Hepatocyte (in vitro differentiated cells): ENCODE results near the gene KLK8. TPM values are rescaled to one million over a fixed set of nuclear protein-coding genes. Genes with fewer than 3 reads are reported as not detected.

Experiments
- DNase-seq: peaks from one replicate; pipeline ENCODE4 v3.0.0-alpha.2; 2016; ENCODE audit warnings: low spot score
- H2AFZ ChIP-seq: fragments of 200-600 bp; sonication (generic); 2 replicates; pipeline ENCODE4 v1.6.0; 2016; ENCODE audit warnings: antibody characterized with exemption, mild to moderate bottlenecking
- H3K27ac ChIP-seq: fragments of 200-600 bp; sonication (generic); 2 replicates; pipeline ENCODE4 v1.5.1; 2016; ENCODE audit warnings: mild to moderate bottlenecking
- H3K27me3 ChIP-seq: fragments of 200-600 bp; sonication (generic); 2 replicates; pipeline ENCODE4 v1.6.1; 2016
- H3K36me3 ChIP-seq: fragments of 200-600 bp; sonication (generic); replicated peaks from 2 replicates; pipeline ENCODE4 v1.5.1; 2016; ENCODE audit warnings: low read depth; ENCODE audit not compliant: insufficient read depth
- H3K4me1 ChIP-seq: fragments of 200-600 bp; sonication (generic); 2 replicates; pipeline ENCODE4 v1.5.1; 2016; ENCODE audit warnings: mild to moderate bottlenecking, moderate library complexity; ENCODE audit not compliant: insufficient read depth
- H3K4me2 ChIP-seq: fragments of 200-600 bp; sonication (generic); 2 replicates; pipeline ENCODE4 v1.6.0; 2016
- H3K4me3 ChIP-seq: fragments of 200-600 bp; sonication (generic); 2 replicates; pipeline ENCODE4 v1.5.1; 2016; ENCODE audit warnings: mild to moderate bottlenecking
- H3K79me2 ChIP-seq: fragments of 200-600 bp; sonication (generic); 2 replicates; pipeline ENCODE4 v1.6.0; 2017; ENCODE audit warnings: mild to moderate bottlenecking
- H3K9me2 ChIP-seq: fragments of 200-600 bp; sonication (generic); replicated peaks from 2 replicates; pipeline ENCODE4 v1.6.0; 2017; ENCODE audit warnings: mild to moderate bottlenecking; ENCODE audit not compliant: insufficient read depth
- H3K9me3 ChIP-seq: fragments of 200-600 bp; sonication (generic); 2 replicates; pipeline ENCODE4 v1.5.1; 2016; ENCODE audit warnings: low read depth, mild to moderate bottlenecking
- H4K20me1 ChIP-seq: fragments of 200-600 bp; sonication (generic); 2 replicates; pipeline ENCODE4 v1.6.0; 2016; ENCODE audit warnings: mild to moderate bottlenecking; ENCODE audit not compliant: insufficient read depth, poor library complexity, severe bottlenecking
- EZH2 ChIP-seq: fragments of 200-600 bp; sonication (generic); IDR thresholded peaks from 2 replicates; pipeline ENCODE4 v1.6.1; 2016; ENCODE audit warnings: antibody characterized with exemption, mild to moderate bottlenecking, borderline replicate concordance
- EZH2phosphoT487 ChIP-seq: fragments of 200-600 bp; sonication (generic); IDR thresholded peaks from one replicate; pipeline ENCODE4 v1.6.1; 2018; ENCODE audit warnings: antibody characterized with exemption, mild to moderate bottlenecking, low read depth, moderate library complexity; ENCODE audit not compliant: unreplicated experiment, severe bottlenecking
- WGBS: methylation state at CpG from one replicate; pipeline ENCODE4 v1.1.6; 2016; ENCODE audit warnings: low lambda C conversion rate; ENCODE audit errors: missing lambda C conversion rate; 5-methylcytosine and 5-hydroxymethylcytosine counted together
- polyA plus RNA-seq: library from polyadenylated mRNA; unstranded; fragments of >200 nt; fragmentation: Nextera tagmentation; extraction: Ambion mirVana; gene quantifications from 2 replicates; pipeline ENCODE4 v1.2.1, GENCODE V29; 2016
- total RNA-seq: library from RNA; depleted of rRNA; stranded (reverse); fragments of >200 nt; gene quantifications from 2 replicates; pipeline ENCODE4 v1.2.3, GENCODE V29; 2014
- TF ChIP-seq, protein P1 (sequence below): fragments of 200-600 bp; sonication (generic); IDR thresholded peaks from 2 replicates; pipeline ENCODE4 v1.5.1; 2016; ENCODE audit warnings: antibody characterized with exemption, mild to moderate bottlenecking; ENCODE audit not compliant: poor library complexity

Gene KLK8
- total and polyA plus RNA-seq, 2 experiments from 2014 or later: 0.87 to 5.4 TPM

DNA sequence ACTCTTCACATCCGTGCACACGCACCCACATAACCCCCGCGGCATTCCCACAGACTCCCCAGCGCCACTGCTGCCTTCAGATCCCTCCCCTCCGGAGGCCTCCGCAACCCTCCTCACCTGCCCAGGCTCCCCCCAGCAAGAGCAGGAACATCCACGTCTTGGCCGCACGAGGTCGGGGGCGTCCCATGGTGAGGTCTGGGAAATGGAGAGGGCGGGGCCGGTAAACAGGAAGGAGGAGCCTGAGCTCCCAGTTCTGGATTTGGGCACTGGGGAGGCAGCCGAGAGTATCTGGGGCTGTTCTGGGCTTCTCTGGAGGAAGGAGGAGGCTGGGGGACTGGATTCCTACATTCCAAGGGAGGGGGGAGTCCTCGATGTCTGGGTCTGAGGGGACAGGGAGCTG, 423 bp downstream of the KLK8 start:
- Histone ChIP-seq H3K4me1 (no peaks in the 10 kb centered on the region), H3K27ac (no peak overlapping the region), H3K9me2 (no peaks in the 10 kb centered on the region), H3K4me2 (no peak overlapping the region), H3K4me3 (no peak overlapping the region), H3K79me2 (no peaks in the 10 kb centered on the region), H2AFZ (no peak overlapping the region), H3K36me3 (no peaks in the 10 kb centered on the region), H3K27me3 (peaks cover 16% of the 10 kb centered on the region), H3K9me3 (no peaks in the 10 kb centered on the region), H4K20me1 (no peaks in the 10 kb centered on the region)
- TF ChIP-seq EZH2 (no peak), EZH2phosphoT487 (no peak)
- TF ChIP-seq, protein P1, sequence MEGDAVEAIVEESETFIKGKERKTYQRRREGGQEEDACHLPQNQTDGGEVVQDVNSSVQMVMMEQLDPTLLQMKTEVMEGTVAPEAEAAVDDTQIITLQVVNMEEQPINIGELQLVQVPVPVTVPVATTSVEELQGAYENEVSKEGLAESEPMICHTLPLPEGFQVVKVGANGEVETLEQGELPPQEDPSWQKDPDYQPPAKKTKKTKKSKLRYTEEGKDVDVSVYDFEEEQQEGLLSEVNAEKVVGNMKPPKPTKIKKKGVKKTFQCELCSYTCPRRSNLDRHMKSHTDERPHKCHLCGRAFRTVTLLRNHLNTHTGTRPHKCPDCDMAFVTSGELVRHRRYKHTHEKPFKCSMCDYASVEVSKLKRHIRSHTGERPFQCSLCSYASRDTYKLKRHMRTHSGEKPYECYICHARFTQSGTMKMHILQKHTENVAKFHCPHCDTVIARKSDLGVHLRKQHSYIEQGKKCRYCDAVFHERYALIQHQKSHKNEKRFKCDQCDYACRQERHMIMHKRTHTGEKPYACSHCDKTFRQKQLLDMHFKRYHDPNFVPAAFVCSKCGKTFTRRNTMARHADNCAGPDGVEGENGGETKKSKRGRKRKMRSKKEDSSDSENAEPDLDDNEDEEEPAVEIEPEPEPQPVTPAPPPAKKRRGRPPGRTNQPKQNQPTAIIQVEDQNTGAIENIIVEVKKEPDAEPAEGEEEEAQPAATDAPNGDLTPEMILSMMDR: no peak
- 43% methylated on average over 16 of the region's 16 CpGs for WGBS
- no peak for DNase-seq

DNA sequence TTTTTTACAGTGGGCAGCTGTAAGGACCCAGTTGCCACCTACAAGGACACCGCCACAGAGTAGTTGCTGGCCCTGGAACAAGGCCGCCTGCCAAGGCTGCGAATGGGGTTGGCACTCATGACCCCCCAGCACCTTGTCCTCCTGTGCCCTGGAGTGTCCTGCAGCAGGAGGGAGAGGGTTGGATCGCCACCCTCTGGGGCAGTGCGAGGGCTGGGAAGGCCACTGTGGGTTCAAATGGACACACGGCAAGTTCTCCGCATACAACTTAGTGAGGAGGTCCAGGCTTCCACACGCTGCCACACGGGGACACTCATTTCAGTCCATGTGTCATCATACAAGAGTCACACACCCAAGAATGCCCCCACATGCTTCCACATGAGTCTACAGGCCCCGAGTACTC, 978 bp downstream of the KLK8 start:
- Histone ChIP-seq H2AFZ (no peak overlapping the region), H3K9me2 (no peaks in the 10 kb centered on the region), H3K27ac (no peak overlapping the region), H3K4me2 (no peak overlapping the region), H3K27me3 (peaks cover 15% of the 10 kb centered on the region), H3K4me3 (no peak overlapping the region), H3K4me1 (no peaks in the 10 kb centered on the region), H3K79me2 (no peaks in the 10 kb centered on the region), H3K9me3 (no peaks in the 10 kb centered on the region), H4K20me1 (no peaks in the 10 kb centered on the region), H3K36me3 (no peaks in the 10 kb centered on the region)
- no peak for DNase-seq
- 94% methylated on average over 10 of the region's 10 CpGs for WGBS
- TF ChIP-seq EZH2 (no peak), EZH2phosphoT487 (no peak)
- TF ChIP-seq, protein P1: no peak

DNA sequence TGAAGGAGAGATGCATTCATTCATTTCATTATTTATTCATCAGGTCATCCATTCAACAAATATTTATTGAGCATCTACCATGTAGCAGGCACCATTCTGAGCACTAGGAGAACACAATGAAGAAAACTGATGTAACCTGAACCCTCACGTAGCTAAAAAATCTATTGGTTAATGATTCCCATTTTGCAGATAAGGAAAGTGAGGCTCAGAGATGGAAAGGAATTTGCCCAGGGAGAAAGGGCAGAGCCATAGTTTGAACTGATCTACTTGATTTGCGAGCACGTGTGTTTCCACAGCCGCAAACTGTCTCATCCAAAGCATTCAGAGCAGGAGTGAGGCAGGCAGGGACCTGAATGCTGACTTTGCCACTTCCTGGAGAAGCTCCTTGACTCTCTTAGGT, 2.7 kb downstream of the KLK8 start:
- no peak overlapping the region for H3K27ac ChIP-seq
- peaks cover 10% of the 10 kb centered on the region for H3K27me3 ChIP-seq

More for the DNA sequence above, 2.7 kb downstream of the KLK8 start:
- H2AFZ ChIP-seq: no peak overlapping the region
- whole genome bisulfite sequencing: 50% methylated on average over 4 of the region's 4 CpGs
- H4K20me1 ChIP-seq: no peaks in the 10 kb centered on the region
- no peaks in the 10 kb centered on the region for H3K9me3 ChIP-seq
- no peaks in the 10 kb centered on the region for H3K9me2 ChIP-seq
- H3K4me3 ChIP-seq: no peak overlapping the region
- H3K4me2 ChIP-seq: no peak overlapping the region
- no peaks in the 10 kb centered on the region for H3K79me2 ChIP-seq
- H3K4me1 ChIP-seq: no peaks in the 10 kb centered on the region
- TF ChIP-seq EZH2phosphoT487: no peak
- TF ChIP-seq, protein P1: no peak
- no peak for TF ChIP-seq EZH2
- no peaks in the 10 kb centered on the region for H3K36me3 ChIP-seq
- no peak for DNase-seq
